BE2C (cell line): ENCODE results near the gene SPRN.

ENCODE experiments used
- DNase-seq: peaks from one replicate; pipeline ENCODE4 v3.0.0-alpha.2; 2020
- H3K27me3 ChIP-seq: fragments of 250-450 bp; sonication (Bioruptor Pico); 2 replicates; pipeline ENCODE4 v1.5.1; 2020; ENCODE audit warnings: mild to moderate bottlenecking
- H3K36me3 ChIP-seq: fragments of 250-450 bp; sonication (Bioruptor Pico); 2 replicates; pipeline ENCODE4 v1.5.1; 2020; ENCODE audit warnings: mild to moderate bottlenecking
- H3K4me1 ChIP-seq: fragments of 250-450 bp; sonication (Bioruptor Pico); 2 replicates; pipeline ENCODE4 v1.5.1; 2020
- H3K4me3 ChIP-seq: 2 replicates; pipeline ENCODE4 v1.5.1; 2011; ENCODE audit warnings: low read depth, low read length
- H3K9me3 ChIP-seq: fragments of 250-450 bp; sonication (Bioruptor Pico); 2 replicates; pipeline ENCODE4 v1.5.1; 2020
- CTCF ChIP-seq: IDR thresholded peaks from 2 replicates; pipeline ENCODE4 v1.5.1; 2012; ENCODE audit warnings: mild to moderate bottlenecking, low read depth, low read length

SPRN gene

GRCh38 chr10:133452453-133452852, 28.0 kb upstream of the SPRN start:
- Histone ChIP-seq H3K9me3 (no peaks in the 10 kb centered on the region), H3K4me1 (no peaks in the 10 kb centered on the region), H3K4me3 (no peak overlapping the region), H3K27me3 (no peaks in the 10 kb centered on the region), H3K36me3 (no peaks in the 10 kb centered on the region)
- no peak for TF ChIP-seq CTCF
- no peak for DNase-seq

GRCh38 chr10:133451346-133451745, 26.9 kb upstream of the SPRN start:
- no peak for DNase-seq
- Histone ChIP-seq H3K4me3 (no peak overlapping the region), H3K9me3 (no peaks in the 10 kb centered on the region), H3K36me3 (no peaks in the 10 kb centered on the region), H3K27me3 (no peaks in the 10 kb centered on the region), H3K4me1 (no peaks in the 10 kb centered on the region)
- no peak for TF ChIP-seq CTCF

GRCh38 chr10:133448120-133448519, 23.7 kb upstream of the SPRN start:
- TF ChIP-seq CTCF, result no peak
- Histone ChIP-seq H3K36me3 (no peaks in the 10 kb centered on the region), H3K4me1 (no peaks in the 10 kb centered on the region), H3K9me3 (no peaks in the 10 kb centered on the region; the same call in 1 of the 2 replicates), H3K27me3 (no peaks in the 10 kb centered on the region), H3K4me3 (no peak overlapping the region)
- no peak for DNase-seq

- Histone ChIP-seq H3K36me3 (no peaks in the 10 kb centered on the region), H3K4me1 (no peaks in the 10 kb centered on the region), H3K9me3 (no peaks in the 10 kb centered on the region; the same call in 1 of the 2 replicates), H3K4me3 (no peak overlapping the region), H3K27me3 (no peaks in the 10 kb centered on the region)
- TF ChIP-seq CTCF, result no peak
- DNase-seq, result no peak
These were observed 22.6 kb upstream of the SPRN start for GRCh38 chr10:133446979-133447378.

GRCh38 chr10:133445751-133446708, 21.6 kb upstream of the SPRN start:
- H3K4me3 ChIP-seq, result no peak overlapping the region
- no peaks in the 10 kb centered on the region; the same call in 1 of the 2 replicates for H3K9me3 ChIP-seq
- no peak for TF ChIP-seq CTCF
- no peaks in the 10 kb centered on the region for H3K36me3 ChIP-seq
- H3K27me3 ChIP-seq, result no peaks in the 10 kb centered on the region
- H3K4me1 ChIP-seq, result no peaks in the 10 kb centered on the region
- no peak for DNase-seq

- Histone ChIP-seq H3K9me3 (no peaks in the 10 kb centered on the region; the same call in 1 of the 2 replicates), H3K4me1 (no peaks in the 10 kb centered on the region), H3K27me3 (no peaks in the 10 kb centered on the region), H3K4me3 (no peak overlapping the region), H3K36me3 (no peaks in the 10 kb centered on the region)
- no peak for TF ChIP-seq CTCF
- DNase-seq, result no peak
These were observed 20.9 kb upstream of the SPRN start for GRCh38 chr10:133445268-133445732.
